OCI-LY3 (cell line): ENCODE measurements around the gene FANCC.

Experiments used
- EZH2phosphoT487 ChIP-seq: fragments of 200-600 bp; shearing (Covaris generic); IDR thresholded peaks from 2 replicates; pipeline ENCODE4 v1.6.1; 2018; ENCODE audit warnings: antibody characterized with exemption, mixed run types, low read depth
- TF ChIP-seq, protein P1 (sequence below): fragments of 200-600, 300-600 bp; sonication (generic); IDR thresholded peaks from 2 replicates; pipeline ENCODE4 v1.5.1; 2014; ENCODE audit warnings: antibody characterized with exemption, low read length, low read depth

GRCh38 chr9:95365766-95366165 is 48.3 kb upstream of the FANCC start:
- TF ChIP-seq, protein P1, sequence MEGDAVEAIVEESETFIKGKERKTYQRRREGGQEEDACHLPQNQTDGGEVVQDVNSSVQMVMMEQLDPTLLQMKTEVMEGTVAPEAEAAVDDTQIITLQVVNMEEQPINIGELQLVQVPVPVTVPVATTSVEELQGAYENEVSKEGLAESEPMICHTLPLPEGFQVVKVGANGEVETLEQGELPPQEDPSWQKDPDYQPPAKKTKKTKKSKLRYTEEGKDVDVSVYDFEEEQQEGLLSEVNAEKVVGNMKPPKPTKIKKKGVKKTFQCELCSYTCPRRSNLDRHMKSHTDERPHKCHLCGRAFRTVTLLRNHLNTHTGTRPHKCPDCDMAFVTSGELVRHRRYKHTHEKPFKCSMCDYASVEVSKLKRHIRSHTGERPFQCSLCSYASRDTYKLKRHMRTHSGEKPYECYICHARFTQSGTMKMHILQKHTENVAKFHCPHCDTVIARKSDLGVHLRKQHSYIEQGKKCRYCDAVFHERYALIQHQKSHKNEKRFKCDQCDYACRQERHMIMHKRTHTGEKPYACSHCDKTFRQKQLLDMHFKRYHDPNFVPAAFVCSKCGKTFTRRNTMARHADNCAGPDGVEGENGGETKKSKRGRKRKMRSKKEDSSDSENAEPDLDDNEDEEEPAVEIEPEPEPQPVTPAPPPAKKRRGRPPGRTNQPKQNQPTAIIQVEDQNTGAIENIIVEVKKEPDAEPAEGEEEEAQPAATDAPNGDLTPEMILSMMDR, result no peak
- TF ChIP-seq EZH2phosphoT487, result no peak
